ELR (cell line): Measurements from ENCODE around the gene SLC39A11.
A peak's percentile ranks its signal among the peaks of the same experiment; 100 is the strongest.
"Not testable (repeated sequence)": the region's sequence is repeated elsewhere in the genome, so short reads cannot be mapped to it uniquely, and the experiment has no call there.

Experiments used
- DNase-seq: peaks from one replicate; pipeline ENCODE4 v3.0.0-alpha.2; 2015; ENCODE audit warnings: low read depth

Gene SLC39A11

GRCh38 chr17:72782985-72783701 is 309.3 kb downstream of the SLC39A11 start:
- DNase-seq: no peak

- not testable (repeated sequence) for DNase-seq
Measured at GRCh38 chr17:72782437-72782836, 310.1 kb downstream of the SLC39A11 start.

GRCh38 chr17:72778169-72779151 is 314.0 kb downstream of the SLC39A11 start:
- DNase-seq: no peak

GRCh38 chr17:72775919-72776318 is 316.6 kb downstream of the SLC39A11 start:
- no peak for DNase-seq

- no peak for DNase-seq
Measured at GRCh38 chr17:72775237-72775636, 317.3 kb downstream of the SLC39A11 start.

GRCh38 chr17:72774236-72774635 is 318.3 kb downstream of the SLC39A11 start:
- no peak for DNase-seq

- not testable (repeated sequence) for DNase-seq
Measured at GRCh38 chr17:72773225-72773624, 319.3 kb downstream of the SLC39A11 start.

- DNase-seq: no peak
Measured at GRCh38 chr17:72772331-72772821, 320.1 kb downstream of the SLC39A11 start.

GRCh38 chr17:72771734-72772133 is 320.8 kb downstream of the SLC39A11 start:
- DNase-seq: no peak

GRCh38 chr17:72766761-72767356 is 325.6 kb downstream of the SLC39A11 start:
- DNase-seq: no peak

GRCh38 chr17:72765368-72766153 is 326.9 kb downstream of the SLC39A11 start:
- no peak for DNase-seq

- DNase-seq: peak; percentile 34
Measured at GRCh38 chr17:72764632-72765041, 327.9 kb downstream of the SLC39A11 start.

GRCh38 chr17:72763981-72764380 is 328.5 kb downstream of the SLC39A11 start:
- DNase-seq: no peak

- DNase-seq: not testable (repeated sequence)
Measured at GRCh38 chr17:72761893-72762575, 330.5 kb downstream of the SLC39A11 start.

GRCh38 chr17:72761431-72761830 is 331.1 kb downstream of the SLC39A11 start:
- DNase-seq: no peak

GRCh38 chr17:72760368-72760767 is 332.1 kb downstream of the SLC39A11 start:
- DNase-seq: no peak

- DNase-seq: no peak
Measured at GRCh38 chr17:72759301-72759700, 333.2 kb downstream of the SLC39A11 start.

- DNase-seq: no peak
Measured at GRCh38 chr17:72756256-72756655, 336.2 kb downstream of the SLC39A11 start.

- DNase-seq: peak; percentile 71
Measured at GRCh38 chr17:72754513-72754912, 338.0 kb downstream of the SLC39A11 start.

GRCh38 chr17:72751746-72752145 is 340.7 kb downstream of the SLC39A11 start:
- DNase-seq: no peak

GRCh38 chr17:72749119-72749572 is 343.3 kb downstream of the SLC39A11 start:
- no peak for DNase-seq
